CD4-positive, alpha-beta T cell treated with Interleukin-2 at 100 ng/mL for 4 hours (primary cell): ENCODE data around the gene ZNF775.

Experiments used
- DNase-seq: peaks from one replicate; pipeline ENCODE4 v3.0.0-alpha.2; 2020; ENCODE audit warnings: low spot score

Gene ZNF775

DNA sequence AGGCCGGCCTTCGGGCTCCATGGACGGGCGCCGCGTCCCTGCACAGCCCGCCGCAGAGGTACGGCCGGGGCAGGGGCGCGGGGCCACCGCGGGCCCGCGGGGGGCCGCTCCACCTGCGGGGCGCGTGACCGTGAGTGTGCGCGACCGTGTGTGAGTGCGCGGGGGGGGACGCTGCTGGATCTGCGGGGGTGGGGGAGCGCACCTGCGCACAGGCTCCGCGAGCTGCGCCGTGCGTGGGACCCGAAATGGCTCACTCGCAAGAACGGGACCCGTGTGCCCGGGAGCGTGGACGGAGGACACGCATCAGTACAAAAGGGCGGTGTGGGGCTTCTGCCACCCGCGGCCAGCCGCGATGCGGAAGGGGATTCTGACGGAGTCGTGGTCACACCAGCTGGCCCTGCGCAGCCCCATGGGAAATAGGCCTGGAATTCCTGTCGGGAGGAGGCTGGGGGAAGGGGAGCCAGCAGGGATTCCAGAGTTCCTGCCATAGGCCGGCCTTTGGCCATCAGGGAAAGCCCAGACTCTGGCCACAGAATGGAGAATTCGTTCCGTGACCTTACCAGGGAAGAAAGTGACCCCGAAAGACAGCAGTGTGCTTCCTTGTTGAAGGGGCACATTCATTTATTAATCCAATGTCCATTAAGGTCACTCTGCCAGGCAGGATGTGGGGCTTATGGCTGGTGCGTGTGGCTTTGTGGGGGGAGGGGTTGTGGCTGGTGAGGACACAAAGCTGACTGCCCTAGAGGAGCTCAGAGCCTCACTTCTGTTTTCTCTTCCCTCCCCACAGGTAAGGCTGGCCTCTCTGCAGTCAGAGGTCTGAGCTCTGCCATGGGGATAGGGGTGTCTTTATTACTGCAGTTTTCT is 10.0 kb upstream of the ZNF775 start:
- DNase-seq, result peak; percentile 52

- no peak for DNase-seq
These were observed 9.2 kb upstream of the ZNF775 start for GRCh38 chr7:150369748-150370501.

DNA sequence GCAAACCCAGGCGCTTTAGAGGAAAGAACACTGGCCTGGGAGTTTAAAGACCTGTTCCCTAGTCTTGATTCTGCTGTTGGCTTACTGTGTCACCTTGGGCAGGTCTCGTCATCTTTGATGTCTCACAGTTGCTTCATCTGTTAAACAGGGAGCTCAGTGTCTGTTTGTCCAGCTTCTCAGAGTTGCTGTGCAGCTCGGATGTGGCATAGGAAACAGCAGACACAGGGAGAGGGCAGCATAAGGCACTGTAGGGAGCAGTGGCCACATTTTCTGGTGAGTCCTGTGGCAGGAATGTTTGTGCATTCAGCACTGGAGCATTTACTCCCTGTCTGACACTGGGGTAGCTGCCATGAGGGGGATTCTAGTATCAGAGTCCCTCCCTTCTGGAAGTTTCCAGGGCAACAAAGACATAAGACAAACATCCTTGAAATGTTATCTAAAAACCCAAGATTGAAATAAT is 8.5 kb upstream of the ZNF775 start:
- DNase-seq, result no peak

DNA sequence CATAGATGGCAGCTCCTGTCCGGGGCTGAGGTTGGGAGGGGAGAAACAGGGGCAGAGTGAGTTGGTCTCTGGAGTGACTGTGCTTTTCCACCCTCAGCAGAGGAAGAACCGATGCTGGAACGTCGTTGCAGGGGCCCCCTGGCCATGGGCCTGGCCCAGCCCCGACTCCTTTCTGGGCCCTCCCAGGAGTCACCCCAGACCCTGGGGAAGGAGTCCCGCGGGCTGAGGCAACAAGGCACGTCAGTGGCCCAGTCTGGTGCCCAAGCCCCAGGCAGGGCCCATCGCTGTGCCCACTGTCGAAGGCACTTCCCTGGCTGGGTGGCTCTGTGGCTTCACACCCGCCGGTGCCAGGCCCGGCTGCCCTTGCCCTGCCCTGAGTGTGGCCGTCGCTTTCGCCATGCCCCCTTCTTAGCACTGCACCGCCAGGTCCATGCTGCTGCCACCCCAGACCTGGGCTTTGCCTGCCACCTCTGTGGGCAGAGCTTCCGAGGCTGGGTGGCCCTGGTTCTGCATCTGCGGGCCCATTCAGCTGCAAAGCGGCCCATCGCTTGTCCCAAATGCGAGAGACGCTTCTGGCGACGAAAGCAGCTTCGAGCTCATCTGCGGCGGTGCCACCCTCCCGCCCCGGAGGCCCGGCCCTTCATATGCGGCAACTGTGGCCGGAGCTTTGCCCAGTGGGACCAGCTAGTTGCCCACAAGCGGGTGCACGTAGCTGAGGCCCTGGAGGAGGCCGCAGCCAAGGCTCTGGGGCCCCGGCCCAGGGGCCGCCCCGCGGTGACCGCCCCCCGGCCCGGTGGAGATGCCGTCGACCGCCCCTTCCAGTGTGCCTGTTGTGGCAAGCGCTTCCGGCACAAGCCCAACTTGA is 7.8 kb upstream of the ZNF775 start:
- no peak for DNase-seq

DNA sequence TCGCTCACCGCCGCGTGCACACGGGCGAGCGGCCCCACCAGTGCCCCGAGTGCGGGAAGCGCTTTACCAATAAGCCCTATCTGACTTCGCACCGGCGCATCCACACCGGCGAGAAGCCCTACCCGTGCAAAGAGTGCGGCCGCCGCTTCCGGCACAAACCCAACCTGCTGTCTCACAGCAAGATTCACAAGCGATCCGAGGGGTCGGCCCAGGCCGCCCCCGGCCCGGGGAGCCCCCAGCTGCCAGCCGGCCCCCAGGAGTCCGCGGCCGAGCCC is 7.2 kb upstream of the ZNF775 start:
- no peak for DNase-seq

DNA sequence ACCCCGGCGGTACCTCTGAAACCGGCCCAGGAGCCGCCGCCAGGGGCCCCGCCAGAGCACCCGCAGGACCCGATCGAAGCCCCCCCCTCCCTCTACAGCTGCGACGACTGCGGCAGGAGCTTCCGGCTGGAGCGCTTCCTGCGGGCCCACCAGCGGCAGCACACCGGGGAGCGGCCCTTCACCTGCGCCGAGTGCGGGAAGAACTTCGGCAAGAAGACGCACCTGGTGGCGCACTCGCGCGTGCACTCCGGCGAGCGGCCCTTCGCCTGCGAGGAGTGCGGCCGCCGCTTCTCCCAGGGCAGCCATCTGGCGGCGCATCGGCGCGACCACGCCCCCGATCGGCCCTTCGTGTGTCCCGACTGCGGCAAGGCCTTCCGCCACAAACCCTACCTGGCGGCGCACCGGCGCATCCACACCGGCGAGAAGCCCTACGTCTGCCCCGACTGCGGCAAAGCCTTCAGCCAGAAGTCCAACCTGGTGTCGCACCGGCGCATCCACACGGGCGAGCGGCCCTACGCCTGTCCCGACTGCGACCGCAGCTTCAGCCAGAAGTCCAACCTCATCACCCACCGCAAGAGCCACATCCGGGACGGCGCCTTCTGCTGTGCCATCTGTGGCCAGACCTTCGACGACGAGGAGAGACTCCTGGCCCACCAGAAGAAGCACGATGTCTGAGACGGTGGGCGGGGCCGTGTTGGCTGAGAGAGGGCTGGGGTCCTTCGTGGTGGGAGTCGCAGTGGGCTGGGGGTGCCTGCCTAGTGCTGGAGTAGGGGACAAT is 6.7 kb upstream of the ZNF775 start:
- no peak for DNase-seq

GRCh38 chr7:150373049-150373801 is 5.9 kb upstream of the ZNF775 start:
- DNase-seq, result no peak

- DNase-seq, result no peak
These were observed 5.1 kb upstream of the ZNF775 start for GRCh38 chr7:150374026-150374425.

GRCh38 chr7:150374472-150374871 is 4.7 kb upstream of the ZNF775 start:
- no peak for DNase-seq

- DNase-seq, result peak; percentile 49
These were observed 3.2 kb upstream of the ZNF775 start for GRCh38 chr7:150375662-150376521.

GRCh38 chr7:150376560-150376959 is 2.6 kb upstream of the ZNF775 start:
- no peak for DNase-seq

- DNase-seq, result no peak
These were observed 1.9 kb upstream of the ZNF775 start for GRCh38 chr7:150377196-150377595.

- no peak for DNase-seq
These were observed 1.5 kb upstream of the ZNF775 start for GRCh38 chr7:150377635-150378034.

DNA sequence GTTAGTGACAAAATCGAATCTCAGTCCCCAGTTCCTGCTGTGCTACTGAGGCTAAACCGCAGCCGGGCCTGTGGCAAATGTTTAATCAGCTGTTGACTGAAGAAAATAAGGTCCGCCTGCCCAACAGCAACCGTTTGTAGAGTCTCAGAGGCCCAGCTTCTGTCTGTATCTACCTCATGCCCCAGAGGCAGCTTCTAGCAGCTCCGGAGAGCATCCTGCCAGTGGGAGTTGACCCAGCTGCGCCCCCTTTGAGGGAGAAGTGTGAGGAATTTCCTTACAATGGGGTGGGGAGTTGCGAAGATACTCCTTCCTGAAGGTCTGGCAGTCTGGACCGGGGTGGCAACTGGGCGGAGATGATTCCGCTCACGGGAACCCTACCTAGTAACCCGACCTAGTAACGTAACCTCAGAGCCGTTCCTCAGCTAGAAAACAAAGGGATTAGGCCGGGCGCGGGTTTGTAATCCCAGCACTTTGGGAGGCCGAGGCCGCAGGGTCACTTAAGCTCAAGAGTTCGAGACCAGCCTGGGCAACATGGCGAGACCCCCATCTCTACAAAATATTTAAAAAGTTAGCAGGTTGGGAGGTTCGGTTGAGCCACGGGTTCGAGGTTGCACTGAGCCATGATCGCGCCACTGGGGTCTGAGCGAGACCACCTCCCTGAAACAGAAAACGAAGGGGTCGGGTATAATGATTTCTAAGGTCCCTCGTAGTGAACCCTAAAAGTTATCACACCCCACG is 846 bp upstream of the ZNF775 start:
- DNase-seq, result peak; percentile 55

DNA sequence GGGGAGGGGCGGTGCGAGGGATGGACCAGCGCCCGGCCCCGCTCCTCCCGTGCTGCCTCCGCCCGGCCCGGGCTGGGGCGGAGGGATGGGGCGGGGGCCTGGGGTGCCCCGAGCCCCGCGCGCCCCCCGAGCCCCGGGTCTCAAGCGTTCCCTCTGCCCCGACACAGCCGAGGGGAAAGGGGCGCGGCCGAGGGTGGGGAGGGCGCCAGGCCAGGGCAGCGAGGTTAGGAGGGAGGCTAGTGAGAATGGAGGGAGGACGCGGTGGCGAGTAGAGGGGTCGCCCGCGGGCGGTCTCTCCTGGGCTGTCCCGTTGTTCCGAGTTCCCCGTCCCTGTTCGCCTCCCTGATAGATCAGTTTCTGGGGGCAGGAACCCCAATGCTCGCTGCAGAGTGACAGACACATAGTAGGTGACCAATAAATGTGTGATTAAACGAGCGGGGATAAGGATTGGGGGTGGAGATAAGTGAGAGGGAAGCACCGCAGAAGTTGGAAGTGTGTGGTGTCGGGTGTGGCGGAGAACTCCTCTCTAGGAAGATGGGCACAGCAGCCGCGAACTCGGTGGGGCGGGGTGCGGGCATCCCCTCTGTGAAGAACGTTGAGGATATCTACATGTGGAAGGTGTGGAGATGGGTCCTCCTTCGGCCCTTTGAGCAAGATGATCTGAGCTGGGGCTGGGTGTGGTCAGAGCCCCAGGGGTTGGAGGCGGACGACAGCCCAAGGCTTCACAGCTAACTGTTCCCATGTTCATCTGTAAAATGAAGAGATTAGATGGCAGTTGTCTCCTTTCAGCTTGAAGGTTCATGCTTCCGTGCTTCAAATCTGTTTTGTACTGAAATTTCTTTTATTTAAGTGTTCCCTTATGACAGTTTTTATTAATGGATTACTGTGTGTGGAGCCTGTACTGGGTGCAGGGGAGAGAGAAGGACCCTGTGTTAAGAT is 580 bp downstream of the ZNF775 start:
- no peak for DNase-seq

DNA sequence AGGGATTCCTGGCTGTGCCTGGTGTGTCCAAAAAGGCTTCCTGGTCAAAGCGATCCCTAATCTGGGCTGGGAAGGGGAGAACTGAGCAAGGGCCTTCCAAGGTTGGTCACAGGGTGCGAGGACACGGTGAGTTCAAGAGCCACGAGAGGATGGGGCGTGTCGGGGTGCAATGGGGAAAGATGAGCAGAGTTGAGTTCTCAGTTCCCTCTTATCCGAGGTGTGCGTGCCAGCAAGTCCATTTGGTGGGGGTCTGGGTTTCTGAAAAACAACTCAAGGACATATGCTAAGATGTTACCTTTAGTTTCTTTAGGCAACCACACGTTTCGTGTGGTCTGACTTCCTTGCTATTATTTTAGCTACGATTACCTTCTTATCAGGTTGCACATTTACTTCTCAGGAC is 1.3 kb downstream of the ZNF775 start:
- no peak for DNase-seq

DNA sequence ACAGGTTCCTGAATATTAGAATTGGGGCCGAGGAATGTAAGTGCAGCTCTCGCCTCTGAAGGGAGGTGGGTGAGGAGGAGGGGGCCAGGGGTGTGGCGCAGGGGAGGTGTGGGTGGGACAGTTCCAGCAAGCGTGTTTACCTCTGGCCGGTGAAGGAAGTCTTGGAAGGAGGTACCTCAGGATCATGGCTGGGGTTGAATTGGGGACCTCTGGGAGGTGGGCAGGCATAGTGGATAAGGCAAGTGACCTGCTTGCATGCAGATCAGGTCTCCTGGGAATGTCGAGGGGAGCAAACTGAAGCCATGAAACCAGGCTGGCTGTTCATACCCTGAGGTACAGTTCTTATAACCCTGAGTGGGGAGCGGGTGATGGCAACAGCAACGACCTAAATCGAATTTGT is 2.0 kb downstream of the ZNF775 start:
- DNase-seq, result no peak

GRCh38 chr7:150381785-150382122 is 2.6 kb downstream of the ZNF775 start:
- DNase-seq, result no peak
